Hippocampal formation (tissue), 2 donors: ENCODE results near the gene STAM.
"Not testable (repeated sequence)": the region's sequence is repeated elsewhere in the genome, so short reads cannot be mapped to it uniquely, and the experiment has no call there.

Experiments used
- DNase-seq, 2 donors: peaks; one replicate each; lab custom pipeline; 2025; lab: John Stamatoyannopoulos, UW

The STAM gene

DNA sequence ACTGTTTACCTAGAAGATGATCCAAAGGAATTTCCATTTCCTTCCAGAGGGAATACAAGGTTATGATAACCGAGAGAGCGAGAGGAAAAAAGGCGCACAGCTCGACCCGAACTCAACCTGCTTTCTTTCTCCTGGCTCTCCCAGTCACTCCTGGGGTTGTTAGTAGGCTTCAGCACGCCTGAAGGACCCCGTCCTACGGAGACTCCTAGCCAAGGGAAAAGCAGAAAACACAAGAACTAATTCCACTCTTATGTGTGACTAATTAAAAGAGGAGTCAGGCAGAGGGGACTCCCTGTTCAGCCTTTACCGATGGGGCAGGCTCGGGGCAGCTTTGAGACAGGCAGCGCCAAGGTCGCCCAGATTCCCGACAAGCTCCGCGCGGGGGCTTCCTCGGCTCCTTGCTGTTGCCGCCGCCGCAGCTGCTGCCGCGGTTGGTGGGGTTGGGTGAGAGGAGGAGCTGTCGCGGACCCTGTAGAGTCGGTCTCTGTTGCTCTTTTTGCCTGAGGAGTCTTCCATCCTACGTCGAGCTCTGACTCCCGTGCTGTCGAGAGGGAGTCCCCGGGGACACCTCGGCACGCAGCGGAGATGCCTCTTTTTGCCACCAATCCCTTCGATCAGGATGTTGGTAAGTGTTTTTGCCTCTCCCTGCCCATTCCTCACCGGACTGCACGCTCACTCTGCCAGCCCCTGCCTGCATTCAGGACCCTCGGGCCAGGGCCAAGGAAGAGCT, at the start of gene STAM:
STAM (plus strand) TSS at position 397 of the 730 bp plus-strand sequence; CDS start at position 586, 189 bp downstream.
- peak; percentile 89 to 90 for DNase-seq

DNA sequence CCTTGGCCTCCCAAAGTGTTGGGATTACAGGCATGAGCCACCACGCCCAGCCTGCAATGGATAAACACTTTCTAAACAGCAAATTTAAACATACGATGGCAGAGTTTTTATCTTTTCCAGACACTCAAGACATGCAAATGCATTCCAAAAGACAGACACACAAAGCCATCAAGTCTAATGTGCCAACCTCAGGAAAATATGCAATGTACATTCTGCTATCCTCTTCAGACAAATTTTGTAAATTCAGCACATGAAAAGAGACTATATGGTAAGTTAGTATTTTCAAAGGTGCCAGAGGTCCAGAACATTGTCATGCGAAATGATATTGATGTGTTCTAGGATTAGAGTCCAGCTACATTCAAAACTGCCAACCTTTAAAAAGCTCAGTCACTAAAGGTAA, 46.6 kb upstream of the STAM start:
- DNase-seq, result no peak

DNA sequence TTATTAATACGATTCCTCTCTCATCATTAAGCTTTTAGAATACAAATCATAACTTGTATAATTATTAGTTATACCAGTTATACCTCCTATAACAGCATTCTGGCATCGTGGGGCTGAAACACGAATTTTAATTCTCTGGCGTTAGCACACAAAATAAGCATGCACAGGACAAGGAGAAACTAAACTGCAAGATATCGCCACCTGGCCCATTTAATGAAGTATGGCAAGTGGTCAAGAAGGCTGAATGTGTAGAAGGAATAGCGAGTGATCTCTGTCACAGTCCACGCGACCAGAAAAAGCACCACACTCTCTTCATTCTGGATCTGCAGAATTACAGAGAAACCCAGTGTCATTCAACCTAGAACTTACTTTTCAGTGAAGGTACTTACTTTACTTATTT, 44.9 kb upstream of the STAM start:
- DNase-seq, result no peak

DNA sequence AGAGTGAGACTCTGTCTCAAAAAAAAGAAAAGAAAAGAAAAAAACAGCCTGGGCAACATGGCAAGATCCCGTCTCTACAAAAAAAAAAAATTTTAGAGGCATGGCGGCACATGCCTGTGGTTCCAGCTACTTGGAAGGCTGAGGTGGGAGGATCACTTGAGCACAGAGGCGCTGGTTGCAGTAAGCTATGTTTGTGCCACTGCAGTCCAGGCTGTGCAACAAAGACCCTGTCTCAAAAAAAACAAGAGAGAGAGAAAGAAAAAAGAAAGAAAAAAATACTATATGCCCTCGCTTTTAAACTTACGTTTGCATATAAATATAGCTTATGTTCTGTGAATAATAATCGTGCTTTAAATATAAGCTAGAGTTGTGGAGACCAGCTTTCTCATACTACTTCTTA, 38.0 kb upstream of the STAM start:
- DNase-seq, result no peak

DNA sequence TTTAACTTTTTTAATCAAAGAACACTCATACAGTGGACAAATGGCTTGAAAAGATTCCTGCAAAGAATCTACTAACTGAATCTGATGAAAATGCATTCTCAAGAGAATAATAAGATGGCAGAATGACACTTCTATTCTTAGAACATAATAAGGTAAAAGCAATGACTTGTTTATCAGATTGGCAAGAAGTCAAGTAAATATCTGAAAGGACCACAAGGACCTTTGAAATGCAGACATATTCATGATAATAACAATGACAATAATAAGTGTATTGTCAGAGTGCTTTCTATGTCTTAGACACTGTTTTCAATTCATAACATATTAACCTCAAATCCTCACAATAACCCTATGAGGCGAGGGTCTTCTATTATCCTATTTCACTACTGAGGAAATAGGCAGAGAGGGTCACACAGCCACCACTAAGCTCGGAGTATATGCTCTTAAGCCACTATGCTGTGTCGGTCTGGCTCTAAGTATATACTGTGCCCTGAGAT, 37.4 kb upstream of the STAM start:
- no peak for DNase-seq

DNA sequence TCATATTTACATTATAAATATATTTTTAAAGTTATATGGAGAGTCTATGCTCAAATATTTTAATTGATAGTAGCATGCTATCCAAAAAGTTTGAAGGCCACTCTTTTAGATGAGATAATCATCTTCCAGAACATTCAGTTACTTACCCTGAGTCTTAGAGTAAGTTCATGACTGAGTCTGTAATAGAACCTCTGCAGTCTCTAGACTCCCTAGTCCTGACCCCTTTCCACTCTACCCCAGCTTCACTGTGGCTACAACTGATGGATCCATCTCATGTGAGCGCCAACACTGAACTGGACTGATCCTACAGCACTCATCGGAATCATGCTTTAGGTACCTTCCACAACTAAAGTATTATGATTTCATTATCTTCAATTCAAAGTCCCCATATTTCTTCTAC, 36.9 kb upstream of the STAM start:
- no peak for DNase-seq

DNA sequence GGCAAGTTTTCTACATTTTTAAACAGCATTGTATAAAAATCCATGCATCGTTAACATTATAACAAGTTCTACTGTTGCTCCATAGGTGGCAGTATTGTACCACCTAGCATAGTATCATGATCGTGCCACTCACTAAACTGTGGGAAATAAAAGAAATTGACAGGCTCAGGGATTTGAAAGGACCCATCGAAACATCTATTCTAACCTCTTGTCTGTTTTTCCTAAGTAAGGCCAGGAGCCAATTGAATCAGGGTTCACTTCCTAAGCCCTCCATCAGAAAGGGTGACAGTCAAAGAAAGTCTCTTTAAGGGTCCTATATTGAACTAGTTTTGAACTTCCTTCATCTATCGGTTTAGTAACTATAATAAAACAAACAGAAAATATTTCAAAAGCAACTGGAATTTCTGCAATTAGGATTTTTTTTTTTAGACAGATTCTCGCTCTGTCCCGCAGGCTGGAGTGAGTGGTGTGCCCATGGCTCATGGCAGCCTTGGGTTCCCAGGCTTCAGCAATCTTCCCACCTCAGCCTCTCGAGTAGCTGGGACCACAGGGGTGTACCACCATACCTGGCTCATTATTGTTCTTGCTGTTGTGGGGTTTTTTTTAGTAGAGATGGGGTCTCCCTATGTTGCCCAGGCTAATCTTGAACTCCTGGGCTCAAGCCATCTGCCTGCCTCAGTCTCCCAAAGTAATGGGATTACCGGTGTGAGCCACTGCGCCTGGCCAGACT, 36.2 kb upstream of the STAM start:
- peak in 1 of 2 donors; percentile 67 for DNase-seq

DNA sequence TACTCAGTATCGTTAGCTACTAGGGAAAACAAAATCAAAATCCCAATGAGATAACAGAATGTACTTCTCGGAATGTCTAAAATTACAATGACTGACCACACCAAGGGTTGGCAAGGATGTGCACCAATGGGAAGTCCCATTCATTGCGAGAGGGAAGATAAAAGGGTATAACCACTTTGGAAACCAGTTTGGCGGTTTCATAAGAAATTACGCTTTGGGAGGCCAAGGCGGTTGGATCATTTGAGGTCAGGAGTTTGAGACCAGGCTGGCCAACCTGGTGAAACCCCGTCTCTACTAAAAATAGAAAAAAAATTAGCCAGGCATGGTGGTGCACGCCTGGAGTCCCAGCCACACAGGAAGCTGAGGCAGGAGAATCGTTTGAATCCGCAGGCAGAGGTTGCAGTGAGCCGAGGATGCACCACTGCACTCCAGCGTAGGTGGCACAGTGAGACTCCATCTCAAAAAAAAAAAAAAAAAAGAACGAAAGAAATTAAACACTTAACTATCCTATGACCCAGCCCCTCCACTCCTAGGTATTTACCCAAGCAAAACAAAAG, 34.4 kb upstream of the STAM start:
- DNase-seq, result no peak

DNA sequence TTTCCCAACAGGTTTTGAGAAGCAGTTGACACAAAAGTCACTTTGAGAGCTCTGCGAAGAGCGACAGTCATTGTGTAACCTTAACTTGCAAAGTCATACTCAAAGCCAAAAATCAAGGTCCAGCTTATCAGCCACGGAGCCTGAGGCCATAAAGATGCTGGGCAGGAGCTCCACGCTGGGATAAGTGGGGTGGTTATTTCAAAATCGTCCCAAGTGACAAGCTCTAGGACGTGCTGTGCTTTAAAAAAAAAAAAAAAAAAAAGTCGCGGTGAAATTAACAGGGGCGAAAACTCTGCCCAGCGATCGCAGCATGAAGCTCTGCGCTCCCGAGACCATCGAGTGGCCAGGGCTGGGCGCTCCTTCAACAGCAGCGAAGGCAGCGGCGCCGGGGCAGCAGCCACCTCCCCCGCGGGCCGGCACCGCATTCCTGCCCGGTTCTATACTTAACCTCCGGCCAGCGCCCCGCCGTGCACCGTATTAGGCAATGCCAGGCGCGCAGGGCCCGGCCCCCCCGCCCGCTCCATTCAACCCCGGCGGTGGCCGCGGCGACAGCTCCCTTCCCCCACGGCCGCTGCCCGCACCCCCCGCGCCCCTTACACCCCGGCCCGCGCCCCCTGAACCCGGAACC, 27.4 kb upstream of the STAM start:
- peak in 1 of 2 donors; percentile 40 for DNase-seq

DNA sequence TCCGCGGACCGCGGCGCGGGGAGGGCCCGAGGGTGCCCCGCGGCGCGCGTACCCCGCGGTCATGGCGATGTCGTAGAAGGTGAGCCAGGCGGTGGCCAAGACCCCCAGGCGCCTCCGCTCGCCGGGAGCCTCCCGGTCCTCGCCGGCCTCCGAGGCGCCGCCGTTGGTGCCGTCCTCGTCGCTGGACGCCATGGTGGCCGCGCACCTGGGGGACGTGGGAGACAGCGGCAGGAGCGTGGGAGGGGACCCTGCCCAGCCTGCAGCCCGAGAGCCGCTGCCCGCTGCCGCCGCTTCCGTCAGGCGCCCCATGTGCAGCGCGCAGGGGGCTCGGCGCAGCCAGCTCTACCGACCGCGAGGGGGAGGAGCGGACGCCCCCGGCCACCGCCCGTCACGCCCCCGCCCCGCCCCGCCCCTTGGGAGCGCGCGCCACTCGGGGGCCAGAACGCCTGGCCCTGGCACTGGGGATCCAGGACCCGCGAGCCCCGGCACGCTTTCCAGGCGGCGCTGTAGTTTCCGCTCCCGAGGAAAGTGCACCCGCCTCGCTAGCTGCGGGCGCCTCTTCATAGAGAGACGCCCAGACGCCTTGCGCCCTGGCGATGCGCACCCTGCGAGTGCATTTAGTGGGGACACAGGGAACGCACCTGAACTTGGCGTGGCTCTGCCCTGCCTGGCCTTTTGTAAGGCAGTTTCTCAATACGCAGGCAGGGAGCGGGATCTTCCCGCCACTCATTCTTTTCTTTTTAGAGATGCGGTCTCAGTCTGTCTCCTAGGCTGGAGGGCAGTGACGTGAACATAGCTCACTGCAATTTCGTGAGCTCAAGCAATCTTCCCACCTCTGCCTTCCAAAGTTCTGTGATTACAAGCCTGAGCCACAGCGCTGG, 26.7 kb upstream of the STAM start, which contains the start of gene HACD1:
HACD1 (minus strand) TSS at position 344 of the 881 bp plus-strand sequence; CDS start at position 309, 35 bp downstream.
- peak in 1 of 2 donors; percentile 52 for DNase-seq

DNA sequence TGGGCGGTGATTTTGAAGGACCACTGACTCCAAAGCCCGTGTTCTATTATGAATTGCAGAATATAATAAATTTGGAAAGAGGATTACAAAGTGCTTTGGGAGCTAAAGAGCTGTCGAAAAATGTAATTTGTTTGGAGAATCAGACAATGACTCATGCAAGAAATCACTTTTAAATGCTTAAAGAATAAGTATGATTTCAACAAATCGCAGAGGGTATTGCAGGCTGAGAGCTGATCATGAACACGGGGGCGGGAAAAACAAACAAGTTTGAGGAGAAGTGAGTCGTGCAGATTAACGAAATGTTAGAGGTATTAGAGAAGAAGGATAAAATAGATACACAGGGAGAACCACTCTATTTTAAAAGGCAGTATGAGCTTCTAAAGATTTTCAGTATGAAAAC, 21.9 kb upstream of the STAM start:
- no peak for DNase-seq

DNA sequence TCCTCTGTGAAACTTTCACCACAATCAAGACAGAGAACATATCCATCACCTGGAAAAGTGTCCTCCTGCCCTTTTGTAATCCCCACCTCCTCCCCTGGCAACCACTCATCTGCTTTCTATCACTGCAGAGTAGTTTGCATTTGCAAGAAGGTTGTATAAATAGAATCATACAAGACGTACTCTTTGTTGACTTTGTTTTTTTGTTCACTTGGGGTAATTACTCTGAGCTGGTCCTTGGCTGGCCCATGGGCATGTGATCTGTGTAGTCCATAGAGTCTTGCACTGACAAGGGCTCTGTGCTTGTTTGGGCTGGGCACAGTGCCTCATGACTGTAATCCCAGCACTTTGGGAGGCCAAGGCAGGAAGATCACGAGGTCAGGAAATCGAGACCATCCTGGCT, 19.0 kb upstream of the STAM start:
- no peak for DNase-seq

DNA sequence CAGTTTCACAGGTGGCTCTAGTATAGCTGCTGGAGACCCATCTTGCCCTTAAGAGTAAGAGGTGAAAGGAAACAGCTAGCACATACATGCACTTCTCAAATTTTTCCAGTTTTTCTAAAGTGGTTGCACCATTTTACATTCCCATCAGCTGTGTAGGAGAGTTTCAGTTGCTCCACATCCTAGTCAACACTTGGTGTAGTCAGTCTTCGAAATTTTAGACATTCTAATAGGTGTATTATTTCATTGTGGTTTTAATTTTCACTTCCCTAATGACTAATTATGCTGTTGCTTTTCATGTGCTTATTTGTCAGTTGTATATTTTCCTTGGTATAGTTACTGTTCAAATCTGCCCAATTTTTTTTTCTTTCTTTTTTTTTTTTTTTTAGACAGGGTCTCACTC, 17.3 kb upstream of the STAM start:
- no peak for DNase-seq

DNA sequence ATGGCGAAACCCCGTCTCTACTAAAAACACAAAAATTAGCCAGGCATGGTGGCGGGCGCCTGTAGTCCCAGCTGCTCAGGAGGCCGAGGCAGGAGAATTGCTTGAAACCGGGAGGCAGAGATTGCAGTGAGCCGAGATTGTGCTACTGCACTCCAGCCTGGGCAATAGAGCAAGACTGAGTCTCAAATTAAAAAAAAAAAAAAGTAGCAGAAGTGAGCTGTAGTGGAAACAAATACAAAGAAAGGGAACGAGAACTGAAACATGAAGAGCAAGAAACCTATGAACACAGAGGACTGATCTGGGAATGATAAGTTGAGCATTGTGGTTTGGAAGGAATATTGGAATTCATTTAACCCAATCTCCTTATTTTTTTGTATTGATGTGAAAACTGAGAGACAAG, 11.4 kb upstream of the STAM start:
- DNase-seq, result not testable (repeated sequence)

DNA sequence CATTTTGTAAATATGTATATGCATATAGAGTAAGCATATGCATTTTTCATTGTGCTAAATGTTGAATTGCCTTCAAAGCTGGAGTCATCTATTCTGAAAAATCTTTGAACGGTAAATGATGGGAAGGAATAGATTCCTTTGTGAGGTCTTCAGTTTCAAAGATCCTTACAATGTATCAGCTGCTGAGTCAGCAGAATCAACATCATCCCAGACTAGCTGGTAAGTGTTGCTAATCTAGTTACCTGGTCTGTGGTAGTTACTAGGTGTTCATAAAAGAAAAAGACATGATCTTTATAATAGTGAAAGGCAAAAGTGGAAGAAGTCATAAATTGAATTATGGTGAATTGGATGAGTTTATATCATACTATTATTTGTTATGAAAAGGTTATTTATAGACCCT, 10.6 kb upstream of the STAM start:
- no peak for DNase-seq

DNA sequence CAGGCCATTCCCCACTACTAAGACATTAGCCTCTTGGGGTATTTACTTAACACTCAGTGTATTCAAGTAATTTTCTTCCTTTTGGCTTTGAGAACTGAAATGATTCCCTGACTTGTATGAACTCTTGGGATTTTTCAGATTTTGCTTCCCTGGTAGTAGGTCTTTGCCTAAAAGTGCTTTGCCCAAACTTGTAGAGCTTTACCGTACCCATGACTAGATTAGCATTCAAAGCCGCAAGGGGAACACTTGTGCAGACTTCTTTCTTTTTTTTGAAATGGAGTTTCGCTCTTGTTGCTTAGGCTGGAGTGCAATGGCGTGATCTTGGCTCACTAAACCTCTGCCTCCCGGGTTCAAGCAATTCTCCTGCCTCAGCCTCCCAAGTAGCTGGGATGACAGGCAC, 6.1 kb upstream of the STAM start:
- no peak for DNase-seq

DNA sequence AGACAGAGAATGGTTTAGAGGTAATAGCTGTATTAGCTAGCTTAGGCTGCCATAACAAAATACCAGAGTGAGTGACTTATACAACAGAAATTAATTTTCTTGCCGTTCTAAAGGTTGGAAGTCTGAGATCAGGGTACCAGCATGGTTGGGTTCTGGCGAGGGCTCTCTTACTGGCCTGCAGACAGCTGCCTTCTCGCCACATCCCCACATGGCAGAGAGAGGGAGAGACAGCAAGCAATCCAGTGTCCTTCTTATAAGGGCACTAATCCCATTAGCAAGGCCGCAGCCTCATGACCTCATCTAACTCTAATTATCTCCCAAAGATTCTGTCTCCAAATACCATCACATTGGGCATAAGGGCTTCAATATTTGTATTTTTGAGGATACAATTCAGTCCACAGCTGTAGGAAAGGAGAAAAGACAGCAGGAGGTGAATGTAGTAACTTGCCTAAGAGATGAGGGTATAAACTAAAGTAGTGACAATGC, 3.6 kb upstream of the STAM start:
- DNase-seq, result no peak

DNA sequence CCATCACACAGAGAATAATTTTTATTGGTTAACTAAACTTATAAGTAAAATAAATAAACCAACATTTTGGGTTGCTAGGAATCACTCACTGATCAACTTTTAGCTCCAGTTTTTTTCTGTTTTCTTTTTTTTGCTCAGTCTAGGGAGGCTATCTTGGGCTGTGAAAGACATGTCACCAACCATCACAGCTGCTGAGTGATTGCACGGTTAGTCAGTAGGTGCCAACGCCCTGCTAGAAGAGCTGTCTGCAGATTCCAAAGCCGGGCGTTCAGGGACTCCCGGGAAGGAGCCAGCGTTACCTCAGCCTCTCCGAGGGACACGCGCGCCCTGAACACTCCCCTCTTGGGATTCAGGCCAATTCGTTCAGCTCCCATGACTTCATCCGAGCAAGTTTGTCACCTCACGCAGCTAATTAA, 604 bp upstream of the STAM start:
- no peak for DNase-seq

DNA sequence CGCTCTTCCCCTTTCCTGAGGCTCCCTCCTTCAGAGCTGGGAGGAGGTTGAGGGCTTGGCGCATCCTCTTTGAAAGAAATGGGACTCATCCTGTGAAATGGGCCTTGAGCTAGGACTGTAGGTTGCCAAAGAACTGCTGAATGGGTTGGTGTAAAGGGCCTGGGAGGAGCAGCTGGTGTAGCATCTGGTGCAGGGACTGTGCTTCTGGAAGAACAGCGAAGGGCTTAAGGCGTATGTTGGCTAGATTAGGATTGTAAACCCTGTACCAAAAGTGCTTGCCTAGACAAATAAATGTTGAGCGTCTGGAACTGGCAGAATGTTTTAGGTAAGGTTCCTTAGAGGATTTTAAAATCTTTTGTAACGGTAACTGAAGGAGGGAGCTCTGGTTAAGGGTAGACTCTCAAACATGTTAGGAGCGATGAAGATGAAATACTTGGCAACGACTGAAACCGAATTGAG, 563 bp downstream of the STAM start:
- DNase-seq, result peak; percentile 44 to 59

DNA sequence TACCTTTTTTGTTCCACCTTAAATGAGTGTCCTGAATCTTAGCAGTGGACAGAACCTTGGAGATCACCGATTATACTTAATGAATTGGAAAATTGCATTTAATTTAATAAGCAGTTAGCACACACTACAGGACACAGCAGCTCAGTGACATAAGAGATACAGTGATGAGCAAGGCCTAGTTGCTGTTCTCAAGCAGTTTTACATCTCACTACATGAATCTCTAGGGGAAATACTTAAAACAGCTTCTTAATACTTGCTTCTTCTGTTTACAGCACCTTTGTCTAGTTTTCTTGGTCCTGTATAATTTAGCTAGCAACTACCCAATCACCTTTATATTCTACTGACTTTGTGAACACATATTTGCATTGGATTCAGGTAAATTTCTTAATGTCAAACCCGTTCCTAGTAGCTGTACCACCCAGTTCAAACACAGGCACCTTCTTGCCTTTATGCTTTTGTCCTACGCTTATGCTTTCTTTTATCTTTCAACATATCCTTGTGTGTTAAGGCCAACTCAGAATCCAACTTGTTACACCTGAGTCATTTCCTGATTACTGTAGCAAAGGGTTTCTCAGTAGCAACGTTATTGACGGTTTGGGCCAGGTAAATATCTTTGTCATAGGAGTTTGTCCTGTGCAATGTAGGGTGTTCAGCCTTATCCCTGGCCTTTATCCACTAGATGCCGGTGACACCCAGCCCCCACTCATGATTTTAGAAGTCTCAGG, 1.8 kb downstream of the STAM start:
- no peak for DNase-seq
